GM12878 (cell line): ENCODE results near the gene MSMB.

Source experiments
- SMARCA5 ChIP-seq: fragments of 450-650 bp; IDR thresholded peaks from 2 replicates; pipeline ENCODE4 v1.6.1; 2017; ENCODE audit warnings: mild to moderate bottlenecking
- TF ChIP-seq, protein P1 (sequence below), 3 experiments: IDR thresholded peaks in 2 of 3; conservative IDR thresholded peaks in 1 of 3; 2 replicates each; pipeline ENCODE4 v1.5.1; 2011; ENCODE audit warnings: low read depth in 3 of 3, low read length in 3 of 3, mild to moderate bottlenecking in 3 of 3, control low read depth in 2 of 3, moderate library complexity in 2 of 3, inconsistent platforms in 1 of 3, mixed read lengths in 1 of 3; ENCODE audit not compliant: control insufficient read depth in 2 of 3, insufficient read depth in 1 of 3; ENCODE audit errors: extremely low read depth in 1 of 3

DNA sequence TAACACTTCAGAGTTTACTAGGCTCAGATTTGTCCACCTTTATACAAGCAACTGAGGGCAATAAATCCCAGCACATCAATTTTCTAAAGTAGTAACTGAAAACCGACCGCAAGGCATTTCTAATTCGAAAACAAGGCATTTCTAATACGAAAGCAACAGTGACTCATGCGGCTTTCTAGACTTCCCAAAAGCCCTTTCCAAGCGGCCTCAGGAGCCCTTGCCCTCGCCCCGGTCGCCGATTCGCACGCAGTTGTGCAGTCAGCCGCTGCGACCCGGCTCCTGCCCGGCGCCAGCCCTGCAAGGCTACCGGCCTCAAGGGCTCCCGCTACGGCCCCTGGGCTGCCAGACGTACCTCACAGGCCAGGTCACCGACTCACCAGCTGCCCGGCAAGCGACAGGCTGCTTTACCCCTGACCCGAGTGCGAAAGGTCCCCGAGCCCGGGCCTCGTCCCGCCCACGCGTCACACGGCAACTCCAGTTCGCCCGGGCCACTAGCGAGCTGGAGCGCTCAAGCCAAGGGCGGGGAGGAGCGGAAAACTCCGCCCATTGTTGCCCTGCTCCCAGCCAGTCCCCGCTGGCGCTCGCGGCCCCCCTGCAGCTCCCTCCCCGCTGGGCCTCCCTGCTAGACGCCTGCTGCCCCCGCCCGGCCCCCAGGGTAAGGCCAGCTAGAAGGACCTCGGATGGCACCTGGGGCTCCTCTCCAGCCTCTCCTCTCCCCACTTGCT is 22.9 kb downstream of the MSMB start:
- TF ChIP-seq SMARCA5 = 0 out of 2 replicates have a peak, but pooled peaks have one; percentile 36
- TF ChIP-seq, protein P1, sequence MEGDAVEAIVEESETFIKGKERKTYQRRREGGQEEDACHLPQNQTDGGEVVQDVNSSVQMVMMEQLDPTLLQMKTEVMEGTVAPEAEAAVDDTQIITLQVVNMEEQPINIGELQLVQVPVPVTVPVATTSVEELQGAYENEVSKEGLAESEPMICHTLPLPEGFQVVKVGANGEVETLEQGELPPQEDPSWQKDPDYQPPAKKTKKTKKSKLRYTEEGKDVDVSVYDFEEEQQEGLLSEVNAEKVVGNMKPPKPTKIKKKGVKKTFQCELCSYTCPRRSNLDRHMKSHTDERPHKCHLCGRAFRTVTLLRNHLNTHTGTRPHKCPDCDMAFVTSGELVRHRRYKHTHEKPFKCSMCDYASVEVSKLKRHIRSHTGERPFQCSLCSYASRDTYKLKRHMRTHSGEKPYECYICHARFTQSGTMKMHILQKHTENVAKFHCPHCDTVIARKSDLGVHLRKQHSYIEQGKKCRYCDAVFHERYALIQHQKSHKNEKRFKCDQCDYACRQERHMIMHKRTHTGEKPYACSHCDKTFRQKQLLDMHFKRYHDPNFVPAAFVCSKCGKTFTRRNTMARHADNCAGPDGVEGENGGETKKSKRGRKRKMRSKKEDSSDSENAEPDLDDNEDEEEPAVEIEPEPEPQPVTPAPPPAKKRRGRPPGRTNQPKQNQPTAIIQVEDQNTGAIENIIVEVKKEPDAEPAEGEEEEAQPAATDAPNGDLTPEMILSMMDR (IDR thresholded peaks at IDR 0.05 in 2 of 3, conservative IDR thresholded peaks at IDR 0.05 in 1 of 3; ENCODE audit: control insufficient read depth in 2 of 3, extremely low read depth in 1 of 3, insufficient read depth in 1 of 3, low read depth in 3 of 3, low read length in 3 of 3) = peak; percentile 22 to 57 (median 56); a peak in 4 of 6 replicates
